HEK293T (cell line): ENCODE results near the gene TAOK3.

Experiments used
- ARNT ChIP-seq: fragments of 450-650 bp; IDR thresholded peaks from 2 replicates; pipeline ENCODE4 v1.6.1; 2017; ENCODE audit warnings: mild to moderate bottlenecking
- BHLHE40 ChIP-seq: fragments of 450-650 bp; IDR thresholded peaks from 2 replicates; pipeline ENCODE4 v1.6.1; 2016; ENCODE audit warnings: mild to moderate bottlenecking, moderate library complexity, borderline replicate concordance
- CTBP1 ChIP-seq: fragments of 450-650 bp; IDR thresholded peaks from 2 replicates; pipeline ENCODE4 v1.6.1; 2016; ENCODE audit warnings: borderline replicate concordance
- ELF4 ChIP-seq: fragments of 450-650 bp; IDR thresholded peaks from 2 replicates; pipeline ENCODE4 v1.6.1; 2017; ENCODE audit warnings: antibody characterized with exemption
- FOXA1 ChIP-seq: fragments of 450-650 bp; IDR thresholded peaks from 2 replicates; pipeline ENCODE4 v1.6.1; 2016; ENCODE audit warnings: mild to moderate bottlenecking
- FOXK2 ChIP-seq: fragments of 450-650 bp; IDR thresholded peaks from 2 replicates; pipeline ENCODE4 v1.6.1; 2016; ENCODE audit warnings: mild to moderate bottlenecking
- FOXM1 ChIP-seq: fragments of 450-650 bp; IDR thresholded peaks from 2 replicates; pipeline ENCODE4 v1.6.1; 2017; ENCODE audit warnings: mild to moderate bottlenecking, borderline replicate concordance
- HDGF ChIP-seq: fragments of 450-650 bp; IDR thresholded peaks from 2 replicates; pipeline ENCODE4 v1.6.1; 2017; ENCODE audit warnings: antibody characterized with exemption, borderline replicate concordance
- LEF1 ChIP-seq: fragments of 450-650 bp; IDR thresholded peaks from 2 replicates; pipeline ENCODE4 v1.6.1; 2017; ENCODE audit warnings: mild to moderate bottlenecking, borderline replicate concordance
- SP1 ChIP-seq: fragments of 450-650 bp; IDR thresholded peaks from 2 replicates; pipeline ENCODE4 v1.6.1; 2017
- SUZ12 ChIP-seq: fragments of 450-650 bp; IDR thresholded peaks from 2 replicates; pipeline ENCODE4 v1.6.1; 2016; ENCODE audit warnings: mild to moderate bottlenecking
- TARDBP ChIP-seq: fragments of 450-650 bp; IDR thresholded peaks from 2 replicates; pipeline ENCODE4 v1.6.1; 2016
- ZNF384 ChIP-seq: fragments of 450-650 bp; IDR thresholded peaks from 2 replicates; pipeline ENCODE4 v1.6.1; 2016
- TF ChIP-seq, protein P1 (sequence below): fragments of 450-650 bp; IDR thresholded peaks from 2 replicates; pipeline ENCODE4 v1.6.1; 2016

DNA sequence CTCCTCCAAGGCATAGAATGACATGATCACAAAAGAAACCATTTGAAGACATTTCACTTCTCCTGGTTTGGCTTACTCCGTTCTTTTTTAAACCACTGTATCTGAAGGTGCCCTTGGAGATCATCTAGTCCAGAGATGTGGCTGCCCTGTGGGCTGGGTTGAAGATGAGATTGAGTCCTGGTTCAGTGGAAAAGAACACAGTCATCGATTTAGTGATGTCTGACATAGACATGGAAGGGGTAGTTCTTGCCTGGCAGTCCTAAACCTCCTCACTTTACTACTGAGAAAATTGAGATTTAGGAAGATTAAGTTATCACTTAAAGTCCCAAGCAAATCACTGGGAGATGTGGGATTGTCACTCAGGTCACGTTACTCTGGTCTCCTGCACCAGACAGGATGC, 271.7 kb downstream of the TAOK3 start:
- TF ChIP-seq ELF4 (no peak), SP1 (no peak), ZNF384 (no peak), ARNT (no peak), TARDBP (no peak), FOXA1 (no peak), BHLHE40 (no peak), SUZ12 (no peak), FOXK2 (no peak), CTBP1 (no peak), LEF1 (no peak), FOXM1 (no peak), HDGF (no peak)
- TF ChIP-seq, protein P1, sequence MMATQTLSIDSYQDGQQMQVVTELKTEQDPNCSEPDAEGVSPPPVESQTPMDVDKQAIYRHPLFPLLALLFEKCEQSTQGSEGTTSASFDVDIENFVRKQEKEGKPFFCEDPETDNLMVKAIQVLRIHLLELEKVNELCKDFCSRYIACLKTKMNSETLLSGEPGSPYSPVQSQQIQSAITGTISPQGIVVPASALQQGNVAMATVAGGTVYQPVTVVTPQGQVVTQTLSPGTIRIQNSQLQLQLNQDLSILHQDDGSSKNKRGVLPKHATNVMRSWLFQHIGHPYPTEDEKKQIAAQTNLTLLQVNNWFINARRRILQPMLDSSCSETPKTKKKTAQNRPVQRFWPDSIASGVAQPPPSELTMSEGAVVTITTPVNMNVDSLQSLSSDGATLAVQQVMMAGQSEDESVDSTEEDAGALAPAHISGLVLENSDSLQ = no peak
